PC-3 (cell line): ENCODE results near the gene FBXO15. TPM values are rescaled to one million over a fixed set of nuclear protein-coding genes. Genes with fewer than 3 reads are reported as not detected.

ENCODE experiments used
- ATAC-seq: fragments of 200-7000 bp; cut with Tn5 transposase; 2 replicates; pipeline ENCODE4 v1.9.1; 2020; ENCODE audit warnings: mild to moderate bottlenecking, moderate library complexity
- BruUV-seq: library from RNA; stranded (reverse); fragments of 400-500 nt; replicated peaks from 2 replicates; lab custom pipeline; 2021; lab: Mats Ljungman, UMichigan
- CTCF ChIA-PET: fragments of 300-600 bp; sonication (Branson Sonifier 250); formaldehyde crosslinking; loops from one replicate; lab custom pipeline; 2022; ENCODE audit warnings: antibody characterized with exemption; lab: Charles Lee
- POLR2A ChIA-PET: fragments of 300-600 bp; sonication (Branson Sonifier 250); formaldehyde crosslinking; loops from one replicate; lab custom pipeline; 2022; ENCODE audit warnings: antibody characterized with exemption; ENCODE audit not compliant: unreplicated experiment; lab: Charles Lee
- DNase-seq: peaks from one replicate; pipeline ENCODE4 v3.0.0-alpha.2; 2015
- H2AFZ ChIP-seq: fragments of 300-600 bp; sonication (generic); 2 replicates; pipeline ENCODE4 v1.6.0; 2016; ENCODE audit warnings: antibody characterized with exemption, low read length
- H3F3A ChIP-seq: fragments of 300-600 bp; sonication (generic); one replicate; pipeline ENCODE4 v1.6.0; 2017; ENCODE audit warnings: antibody characterized with exemption, low read length, control low read depth, mild to moderate bottlenecking; ENCODE audit not compliant: unreplicated experiment
- H3K27ac ChIP-seq: fragments of 300-600 bp; sonication (generic); 2 replicates; pipeline ENCODE4 v1.5.1; 2016; ENCODE audit warnings: mild to moderate bottlenecking, low read length
- H3K27me3 ChIP-seq: fragments of 300-600 bp; sonication (generic); 2 replicates; pipeline ENCODE4 v1.6.1; 2016; ENCODE audit warnings: low read length, mixed read lengths
- H3K36me3 ChIP-seq: fragments of 300-600 bp; sonication (generic); 2 replicates; pipeline ENCODE4 v1.6.1; 2016; ENCODE audit warnings: low read depth, mixed run types, low read length, mixed read lengths
- H3K4me1 ChIP-seq: fragments of 300-600 bp; sonication (generic); 2 replicates; pipeline ENCODE4 v1.5.1; 2016; ENCODE audit warnings: low read length; ENCODE audit not compliant: insufficient read depth
- H3K4me2 ChIP-seq: fragments of 300-600 bp; sonication (generic); 2 replicates; pipeline ENCODE4 v1.6.0; 2016; ENCODE audit warnings: low read length
- H3K4me3 ChIP-seq: fragments of 300-600 bp; sonication (generic); 2 replicates; pipeline ENCODE4 v1.5.1; 2016; ENCODE audit warnings: mild to moderate bottlenecking, low read length, mixed read lengths
- H3K79me2 ChIP-seq: fragments of 300-600 bp; sonication (generic); 2 replicates; pipeline ENCODE4 v1.6.1; 2017; ENCODE audit warnings: low read length, mixed read lengths
- H3K9ac ChIP-seq: fragments of 300-600 bp; sonication (generic); 2 replicates; pipeline ENCODE4 v1.6.0; 2016; ENCODE audit warnings: mild to moderate bottlenecking, low read length
- H3K9me2 ChIP-seq: fragments of 300-600 bp; sonication (generic); replicated peaks from 2 replicates; pipeline ENCODE4 v1.6.1; 2016; ENCODE audit warnings: mixed run types, low read length, mixed read lengths
- H3K9me3 ChIP-seq: fragments of 300-600 bp; sonication (generic); 2 replicates; pipeline ENCODE4 v1.6.1; 2016; ENCODE audit warnings: low read length, mixed read lengths
- H4K20me1 ChIP-seq: fragments of 300-600 bp; sonication (generic); 2 replicates; pipeline ENCODE4 v1.6.1; 2016; ENCODE audit warnings: low read length, mixed read lengths
- EZH2 ChIP-seq: fragments of 300-600 bp; sonication (generic); IDR thresholded peaks from one replicate; pipeline ENCODE4 v1.6.1; 2017; ENCODE audit warnings: antibody characterized with exemption, mild to moderate bottlenecking, low read length; ENCODE audit not compliant: unreplicated experiment
- EZH2phosphoT487 ChIP-seq: fragments of 300-600 bp; sonication (generic); IDR thresholded peaks from 2 replicates; pipeline ENCODE4 v1.6.1; 2018; ENCODE audit warnings: mild to moderate bottlenecking, antibody characterized with exemption, low read length, borderline replicate concordance
- intact Hi-C: fragments of 100-400 bp; cut with micrococcal nuclease; formaldehyde crosslinking; loops from 2 replicates; pipeline ENCODE4 v1.9.0; 2023
- total RNA-seq: library from RNA; depleted of rRNA; stranded (reverse); fragments of >200 nt; gene quantifications from 2 replicates; pipeline ENCODE4 v1.2.3, GENCODE V29; 2014
- TF ChIP-seq, protein P1 (sequence below): fragments of 300-600 bp; sonication (generic); conservative IDR thresholded peaks from 2 replicates; pipeline ENCODE4 v1.5.1; 2017; ENCODE audit warnings: antibody characterized with exemption, low read depth, mild to moderate bottlenecking, low read length

FBXO15 gene
- total RNA-seq, 1 experiment from 2014 or later = 0.87 TPM

DNA sequence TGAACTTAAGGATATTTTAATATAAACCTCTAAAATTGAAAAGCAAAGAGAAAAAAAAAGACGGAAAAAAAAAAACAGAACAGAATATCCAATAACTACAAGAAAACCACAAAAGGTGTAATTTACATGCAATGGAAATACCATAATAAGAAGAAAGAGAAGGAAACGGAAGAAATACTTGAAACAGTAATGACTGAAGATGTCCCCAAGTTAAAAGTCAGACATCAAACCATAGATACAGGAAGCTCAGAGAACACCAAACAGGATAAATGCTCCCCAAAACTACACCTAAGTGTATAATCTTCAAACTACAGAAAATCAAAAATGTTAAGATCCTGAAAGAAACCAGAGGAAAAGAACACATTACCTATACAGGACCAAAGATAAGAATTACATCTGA, 39.2 kb downstream of the FBXO15 start:
- no peaks in the 10 kb centered on the region for H4K20me1 ChIP-seq
- H3K27me3 ChIP-seq = no peaks in the 10 kb centered on the region
- no TSS peak for BruUV-seq
- no peaks in the 10 kb centered on the region for H3K9me2 ChIP-seq
- no peaks in the 10 kb centered on the region for H3K79me2 ChIP-seq
- no peak overlapping the region for H2AFZ ChIP-seq
- H3K9ac ChIP-seq = no peak overlapping the region
- H3K36me3 ChIP-seq = no peaks in the 10 kb centered on the region
- H3K4me2 ChIP-seq = no peak overlapping the region
- no peaks in the 10 kb centered on the region for H3K4me1 ChIP-seq
- POLR2A ChIA-PET = no interaction called here
- ATAC-seq (no peak), DNase-seq (no peak)
- no peak overlapping the region for H3K27ac ChIP-seq
- CTCF ChIA-PET = no interaction called here
- no peak overlapping the region for H3K4me3 ChIP-seq
- H3F3A ChIP-seq = no peaks in the 10 kb centered on the region
- H3K9me3 ChIP-seq = no peaks in the 10 kb centered on the region
- TF ChIP-seq EZH2 (no peak), EZH2phosphoT487 (no peak)
- TF ChIP-seq, protein P1, sequence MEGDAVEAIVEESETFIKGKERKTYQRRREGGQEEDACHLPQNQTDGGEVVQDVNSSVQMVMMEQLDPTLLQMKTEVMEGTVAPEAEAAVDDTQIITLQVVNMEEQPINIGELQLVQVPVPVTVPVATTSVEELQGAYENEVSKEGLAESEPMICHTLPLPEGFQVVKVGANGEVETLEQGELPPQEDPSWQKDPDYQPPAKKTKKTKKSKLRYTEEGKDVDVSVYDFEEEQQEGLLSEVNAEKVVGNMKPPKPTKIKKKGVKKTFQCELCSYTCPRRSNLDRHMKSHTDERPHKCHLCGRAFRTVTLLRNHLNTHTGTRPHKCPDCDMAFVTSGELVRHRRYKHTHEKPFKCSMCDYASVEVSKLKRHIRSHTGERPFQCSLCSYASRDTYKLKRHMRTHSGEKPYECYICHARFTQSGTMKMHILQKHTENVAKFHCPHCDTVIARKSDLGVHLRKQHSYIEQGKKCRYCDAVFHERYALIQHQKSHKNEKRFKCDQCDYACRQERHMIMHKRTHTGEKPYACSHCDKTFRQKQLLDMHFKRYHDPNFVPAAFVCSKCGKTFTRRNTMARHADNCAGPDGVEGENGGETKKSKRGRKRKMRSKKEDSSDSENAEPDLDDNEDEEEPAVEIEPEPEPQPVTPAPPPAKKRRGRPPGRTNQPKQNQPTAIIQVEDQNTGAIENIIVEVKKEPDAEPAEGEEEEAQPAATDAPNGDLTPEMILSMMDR = no peak
- intact Hi-C loops = no loop called here

DNA sequence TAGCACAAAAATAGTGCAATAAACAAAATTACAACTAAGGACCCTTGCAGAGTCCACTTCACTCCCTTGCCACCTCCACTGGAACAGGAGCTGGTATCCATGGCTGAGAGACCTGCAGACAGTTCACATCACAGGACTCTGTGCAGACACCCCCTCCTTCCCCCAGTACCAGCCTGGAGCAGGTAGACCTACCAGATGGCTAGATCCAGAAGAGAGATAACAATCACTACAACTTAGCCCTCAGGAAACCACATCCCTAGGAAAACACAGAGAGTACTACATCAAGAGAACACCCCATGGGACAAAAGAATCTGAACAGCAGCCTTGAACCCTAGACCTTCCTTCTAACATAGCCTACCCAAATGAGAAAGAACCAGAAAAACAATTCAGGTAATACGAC, 49.8 kb downstream of the FBXO15 start:
- ATAC-seq = no peak
- no peak overlapping the region for H2AFZ ChIP-seq
- no peak overlapping the region for H3K4me3 ChIP-seq
- no peaks in the 10 kb centered on the region for H3K27me3 ChIP-seq
- no peak for TF ChIP-seq EZH2
- TF ChIP-seq, protein P1 = no peak
- TF ChIP-seq EZH2phosphoT487 = no peak
- POLR2A ChIA-PET = no interaction called here
- no peak overlapping the region for H3K27ac ChIP-seq
- intact Hi-C loops = no loop called here
- CTCF ChIA-PET = no interaction called here
- no peak overlapping the region for H3K9ac ChIP-seq
- no peaks in the 10 kb centered on the region for H3K36me3 ChIP-seq
- no peaks in the 10 kb centered on the region for H3K79me2 ChIP-seq
- H4K20me1 ChIP-seq = no peaks in the 10 kb centered on the region
- no peak for DNase-seq
- no peaks in the 10 kb centered on the region for H3K9me2 ChIP-seq
- H3K4me1 ChIP-seq = no peaks in the 10 kb centered on the region
- BruUV-seq = no TSS peak
- H3K9me3 ChIP-seq = no peaks in the 10 kb centered on the region
- no peaks in the 10 kb centered on the region for H3F3A ChIP-seq
- H3K4me2 ChIP-seq = no peak overlapping the region

- no peak overlapping the region for H3K27ac ChIP-seq
- no peak for TF ChIP-seq EZH2
- TF ChIP-seq EZH2phosphoT487 = no peak
- TF ChIP-seq, protein P1 = no peak
- H4K20me1 ChIP-seq = no peaks in the 10 kb centered on the region
- H3K36me3 ChIP-seq = no peaks in the 10 kb centered on the region
- H2AFZ ChIP-seq = no peak overlapping the region
- H3K4me1 ChIP-seq = no peaks in the 10 kb centered on the region
- no TSS peak for BruUV-seq
- no peak overlapping the region for H3K4me3 ChIP-seq
- intact Hi-C loops = no loop called here
- DNase-seq = no peak
- H3K79me2 ChIP-seq = no peaks in the 10 kb centered on the region
- H3K27me3 ChIP-seq = 0 out of 2 replicates have a peak, but pooled peaks cover 3% of the 10 kb centered on the region
- ChIA-PET CTCF (no interaction called here), POLR2A (no interaction called here)
- no peaks in the 10 kb centered on the region for H3K9me3 ChIP-seq
- H3F3A ChIP-seq = no peaks in the 10 kb centered on the region
- no peak overlapping the region for H3K4me2 ChIP-seq
- no peak for ATAC-seq
- H3K9ac ChIP-seq = no peak overlapping the region
- no peaks in the 10 kb centered on the region for H3K9me2 ChIP-seq
Observed at GRCh38 chr18:74092922-74093321, 54.7 kb downstream of the FBXO15 start.
